NT2/D1 (cell line): ENCODE measurements around the gene EIF2A.

Source experiments
- SUZ12 ChIP-seq: IDR thresholded peaks from 2 replicates; pipeline ENCODE4 v1.6.1; 2011; ENCODE audit not compliant: insufficient read length, insufficient read depth; ENCODE audit errors: extremely low read depth
- YY1 ChIP-seq: IDR thresholded peaks from 2 replicates; pipeline ENCODE4 v1.6.1; 2011; ENCODE audit not compliant: insufficient read length, insufficient read depth
- ZNF274 ChIP-seq: IDR thresholded peaks from 2 replicates; pipeline ENCODE4 v1.6.1; 2011; ENCODE audit warnings: mild to moderate bottlenecking, low read depth, low read length

DNA sequence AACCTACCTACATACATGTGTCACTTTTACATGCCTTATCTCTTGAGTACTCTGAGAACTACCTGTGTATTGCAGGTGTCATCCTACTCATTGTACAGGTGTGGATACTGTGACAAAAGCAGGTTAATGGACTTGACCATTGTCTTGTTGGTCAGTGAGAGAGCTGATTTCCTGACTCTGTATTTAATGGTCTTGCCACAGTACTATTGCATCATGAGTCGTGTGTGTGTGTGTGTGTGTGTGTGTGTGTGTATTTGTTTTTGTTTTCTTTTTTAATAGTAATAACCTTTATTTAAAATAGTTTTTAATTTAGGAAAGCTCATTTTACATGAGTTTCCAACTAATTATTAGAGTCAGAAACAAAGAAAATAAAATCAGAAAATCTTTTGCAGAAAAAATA lies 64.2 kb downstream of the EIF2A start:
- TF ChIP-seq ZNF274 (no peak), YY1 (no peak), SUZ12 (no peak)
